GM19463 (cell line): ENCODE measurements around the gene LTB4R.
A peak's percentile ranks its signal among the peaks of the same experiment; 100 is the strongest.

Experiments used
- ATAC-seq: cut with Tn5 transposase; IDR thresholded peaks from one replicate; pipeline ENCODE4 v1.9.1; 2021; ENCODE audit warnings: mild to moderate bottlenecking, moderate library complexity; ENCODE audit not compliant: unreplicated experiment

The LTB4R gene, protein sequence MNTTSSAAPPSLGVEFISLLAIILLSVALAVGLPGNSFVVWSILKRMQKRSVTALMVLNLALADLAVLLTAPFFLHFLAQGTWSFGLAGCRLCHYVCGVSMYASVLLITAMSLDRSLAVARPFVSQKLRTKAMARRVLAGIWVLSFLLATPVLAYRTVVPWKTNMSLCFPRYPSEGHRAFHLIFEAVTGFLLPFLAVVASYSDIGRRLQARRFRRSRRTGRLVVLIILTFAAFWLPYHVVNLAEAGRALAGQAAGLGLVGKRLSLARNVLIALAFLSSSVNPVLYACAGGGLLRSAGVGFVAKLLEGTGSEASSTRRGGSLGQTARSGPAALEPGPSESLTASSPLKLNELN

GRCh38 chr14:24310646-24311604 is at the start of gene LTB4R:
Gene LTB4R, plus strand, starts transcription at chr14:24311502. Its CDS starts 4,150 bp downstream, at chr14:24315652.
- peak; percentile 59 for ATAC-seq

- ATAC-seq = no peak
Measured at GRCh38 chr14:24261969-24262327, 49.4 kb upstream of the LTB4R start.

- ATAC-seq = no peak
Measured at GRCh38 chr14:24262821-24263733, 48.2 kb upstream of the LTB4R start, which contains the start of gene TGM1. Gene TGM1, minus strand, starts transcription at chr14:24263177. Its CDS starts 825 bp downstream, at chr14:24262352.

GRCh38 chr14:24263848-24264247 is 47.5 kb upstream of the LTB4R start:
- ATAC-seq = no peak

GRCh38 chr14:24264298-24264697 is 47.0 kb upstream of the LTB4R start:
- ATAC-seq = no peak

GRCh38 chr14:24266344-24267244 is 44.7 kb upstream of the LTB4R start:
- no peak for ATAC-seq

GRCh38 chr14:24267516-24267915 is 43.8 kb upstream of the LTB4R start:
- no peak for ATAC-seq

DNA sequence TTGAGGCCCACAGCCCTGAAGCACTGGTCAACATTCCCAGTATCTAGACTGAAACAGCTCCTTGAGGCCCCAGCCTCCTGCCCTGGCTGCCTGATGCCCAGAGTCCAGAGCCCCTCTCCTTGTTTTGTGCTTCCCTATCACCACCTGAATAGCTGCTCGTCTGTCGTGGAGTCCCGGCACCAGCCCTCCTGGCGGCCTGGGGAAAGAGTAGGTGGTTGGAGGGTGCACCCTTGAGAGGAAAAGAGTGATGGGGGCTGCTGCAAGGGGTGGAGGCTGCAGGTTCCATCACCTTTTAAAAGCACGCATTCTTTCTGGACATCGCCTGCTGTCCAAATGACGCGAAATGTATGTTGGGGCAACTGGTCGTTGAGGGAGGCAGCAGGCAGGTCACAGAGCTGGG is 43.1 kb upstream of the LTB4R start:
- no peak for ATAC-seq

- ATAC-seq = no peak
Measured at GRCh38 chr14:24269368-24269767, 41.9 kb upstream of the LTB4R start.

DNA sequence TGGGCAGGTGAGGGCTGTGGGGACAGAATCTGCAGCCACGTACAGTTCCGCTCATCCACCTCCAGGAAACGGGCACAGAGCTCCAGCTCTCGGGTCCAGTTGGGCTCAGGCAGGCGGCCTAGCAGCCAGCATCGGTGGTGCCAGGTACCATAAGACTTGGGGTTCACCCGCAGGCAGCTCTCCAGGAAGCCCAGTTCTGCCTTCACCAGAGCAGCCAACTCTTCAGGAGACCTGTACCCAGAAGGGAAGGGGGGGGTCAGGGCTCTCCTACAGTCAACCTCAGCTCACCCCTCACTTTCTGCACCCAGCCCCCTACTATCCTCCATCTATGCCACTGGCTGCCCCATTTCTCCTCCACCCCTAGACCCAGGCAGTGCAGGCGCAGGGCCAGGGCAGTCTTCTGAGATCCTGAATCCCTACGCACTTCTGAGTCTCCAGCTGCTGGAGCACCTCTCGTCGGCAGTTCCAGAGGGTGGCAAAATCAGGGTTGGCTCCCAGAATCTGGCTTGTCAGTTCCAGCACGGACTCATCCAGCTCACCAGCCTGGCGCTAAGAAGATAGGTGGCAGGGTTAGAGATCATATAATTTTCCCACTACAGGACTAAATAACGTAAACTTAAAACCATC is 41.3 kb upstream of the LTB4R start:
- ATAC-seq = no peak

DNA sequence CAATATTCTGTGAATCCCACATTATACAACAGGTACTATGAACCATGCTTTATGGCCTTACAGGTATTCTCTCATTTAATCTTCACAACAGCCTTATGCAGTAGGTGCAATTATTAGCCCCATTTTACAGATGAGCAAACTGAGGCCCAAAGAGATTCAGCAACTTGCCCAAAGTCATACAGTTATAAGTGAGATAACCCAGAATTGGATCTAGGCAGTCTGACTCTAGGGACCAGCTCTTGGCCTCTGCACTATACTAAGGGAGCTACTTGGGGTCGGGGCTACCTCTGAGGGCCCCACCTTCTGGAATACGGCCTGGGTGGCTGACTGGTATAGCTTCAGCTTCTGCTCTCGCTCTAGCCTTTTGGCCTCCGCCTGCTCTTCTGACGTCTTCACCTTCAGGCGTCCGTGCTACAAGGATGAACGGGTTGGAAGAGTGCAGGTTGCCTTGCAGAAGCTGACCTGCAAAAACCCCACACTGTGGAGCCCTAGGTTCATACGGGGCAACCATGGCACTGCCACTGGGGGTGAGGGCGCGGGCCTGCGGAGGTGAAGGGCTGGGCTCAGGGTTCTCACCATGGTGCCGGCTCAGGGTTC is 40.7 kb upstream of the LTB4R start:
- no peak for ATAC-seq

GRCh38 chr14:24271134-24271833 is 40.0 kb upstream of the LTB4R start, which contains the start of gene RABGGTA:
Gene RABGGTA, minus strand, starts transcription at chr14:24271597. Its CDS starts 482 bp downstream, at chr14:24271115.
- peak; percentile 83 for ATAC-seq

GRCh38 chr14:24271834-24272263 is 39.5 kb upstream of the LTB4R start:
- ATAC-seq = no peak

DNA sequence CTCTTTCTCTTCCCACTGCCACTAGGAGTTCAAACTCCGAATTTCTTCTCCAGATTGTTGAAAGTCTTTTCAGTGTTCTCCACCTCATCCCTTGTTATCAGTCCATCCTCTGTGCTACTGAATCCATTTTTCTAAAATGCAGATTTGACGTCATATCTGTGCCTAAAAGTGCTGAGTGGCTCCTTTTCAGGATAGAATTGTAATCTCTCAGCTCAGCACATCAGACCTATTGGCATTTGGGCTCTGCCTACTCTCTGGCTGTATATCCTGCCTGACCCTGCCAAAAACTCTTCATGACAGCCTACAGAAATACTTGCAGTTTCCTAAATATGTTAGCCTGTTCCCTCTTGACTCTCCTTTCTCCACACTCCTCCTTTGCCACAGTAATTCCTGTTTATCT is 38.8 kb upstream of the LTB4R start:
- ATAC-seq = no peak

DNA sequence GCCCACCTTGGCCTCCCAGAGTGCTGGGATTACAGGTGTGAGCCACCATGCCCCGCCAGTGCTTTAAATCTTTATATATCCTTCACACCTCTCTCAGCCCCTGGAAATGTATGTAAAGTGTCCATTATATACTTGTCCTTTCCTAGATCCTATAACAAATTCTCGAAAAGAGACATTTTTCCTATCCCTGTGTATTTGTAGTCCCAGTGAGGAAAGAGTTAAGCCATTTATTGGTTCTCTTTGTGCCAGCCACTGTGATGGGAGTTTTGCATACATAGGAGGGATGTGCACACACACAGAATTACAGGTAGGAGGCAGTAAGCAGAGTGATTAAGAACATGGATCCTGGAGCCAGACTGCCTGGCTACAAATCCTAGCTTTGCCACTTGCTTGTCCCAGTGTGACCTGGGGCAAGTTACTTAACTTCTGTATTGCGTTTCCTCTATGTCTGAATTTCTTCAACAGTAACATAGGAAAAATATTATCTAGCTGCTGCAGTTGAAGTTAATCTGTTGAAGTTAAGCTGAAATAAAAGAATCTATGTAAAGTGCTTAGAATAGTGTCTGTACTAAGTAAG is 37.8 kb upstream of the LTB4R start:
- ATAC-seq = no peak

DNA sequence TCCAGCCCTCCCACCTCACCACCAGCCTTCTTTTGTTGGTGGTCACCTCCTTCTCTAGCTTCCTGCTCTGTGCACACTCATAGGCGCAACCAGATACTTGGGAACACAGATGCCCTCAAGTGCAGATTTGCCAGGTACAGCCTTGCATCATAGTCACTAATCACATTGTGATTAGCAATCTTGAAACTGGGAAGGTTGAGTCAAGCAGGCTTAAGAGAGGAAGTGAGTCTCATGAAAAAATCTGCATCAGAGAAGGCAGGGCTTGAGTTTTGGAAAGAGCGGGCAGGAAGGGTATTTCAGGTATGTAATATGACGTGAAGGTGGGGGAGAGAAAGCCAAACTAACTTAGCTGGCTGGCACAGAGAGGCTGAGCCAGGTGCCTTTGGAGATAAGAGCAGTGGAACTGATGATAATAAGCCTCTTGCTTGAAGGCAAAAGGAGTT is 37.2 kb upstream of the LTB4R start:
- ATAC-seq = peak; percentile 39

GRCh38 chr14:24277071-24277470 is 34.2 kb upstream of the LTB4R start:
- ATAC-seq = no peak
